ENCODE measurements around the gene SRPX. TPM values are rescaled to one million over a fixed set of nuclear protein-coding genes. Genes with fewer than 3 reads are reported as not detected.

The SRPX gene
- total and polyA plus RNA-seq, 2 of the 4 experiments (the other 2 are of a cell fraction): 35.5 to 81.5 TPM

- TF ChIP-seq RCOR1 (IDR thresholded peaks at IDR 0.05; ENCODE audit: insufficient replicate concordance, low read length) (no peak), NFE2L2 (IDR thresholded peaks at IDR 0.05; ENCODE audit: low read depth, low read length) (no peak), POLR2A (IDR thresholded peaks at IDR 0.05; ENCODE audit: low read depth, low read length) (no peak)
Measured at GRCh38 chrX:38214551-38215531, 5.8 kb downstream of the SRPX start (continued).

- no peak overlapping the region for H3K14ac ChIP-seq (replicated peaks; ENCODE audit: low read depth, low read length)
- dilution Hi-C loops (cut with HindIII; ENCODE audit: low sequenced_read_pairs, unreplicated experiment): no loop called here
- no peak overlapping the region for H2BK5ac ChIP-seq (ENCODE audit: low read depth, low read length, poor library complexity, severe bottlenecking)
- no peak overlapping the region for H3K23ac ChIP-seq (ENCODE audit: low read depth, low read length)
- ATAC-seq (ENCODE audit: low read depth) (no peak), DNase-seq (no peak)
- H3K56ac ChIP-seq (ENCODE audit: extremely low read depth, insufficient read depth, low read length): no peak overlapping the region
- H3K79me1 ChIP-seq (ENCODE audit: low read depth in 1 of 2, low read length in 2 of 2): peaks cover 2 to 27% of the 10 kb centered on the region in 2 experiments; a peak in 2 of 4 replicates
- no peak overlapping the region for H4K5ac ChIP-seq (ENCODE audit: low read depth, low read length)
- H2AK9ac ChIP-seq (replicated peaks; ENCODE audit: low read depth, low read length, poor library complexity): no peak overlapping the region
- no peak overlapping the region for H4K91ac ChIP-seq (ENCODE audit: insufficient read depth, low read depth, low read length)
- no peak overlapping the region for H2BK120ac ChIP-seq (ENCODE audit: low read depth, low read length)
- H2AFZ ChIP-seq (replicated peaks; ENCODE audit: low read length, poor library complexity): no peak overlapping the region
- WGBS, 2 experiments (ENCODE audit: extremely low coverage in 2 of 2, insufficient read length in 1 of 2): no CpG with 5 or more reads among the region's 1 CpG
- no peak overlapping the region for H3K27ac ChIP-seq (ENCODE audit: insufficient read depth, low read length)
- in situ Hi-C loops (cut with MboI; ENCODE audit: low sequenced_read_pairs): no loop called here
- no peak overlapping the region for H2AK5ac ChIP-seq (ENCODE audit: low read depth, low read length)
- intact Hi-C loops (cut with micrococcal nuclease): no loop called here
- H3K4me1 ChIP-seq (ENCODE audit: control insufficient read depth, insufficient read depth, low read length): peaks cover 3% of the 10 kb centered on the region
- H2BK20ac ChIP-seq (ENCODE audit: low read depth, low read length): no peak overlapping the region
- no peak overlapping the region for H3K4me3 ChIP-seq (ENCODE audit: insufficient read depth, low read depth, low read length)
- no peak overlapping the region for H3K4me2 ChIP-seq (ENCODE audit: low read depth, low read length)
- POLR2A ChIA-PET (ENCODE audit: unreplicated experiment): no interaction called here
- no peak overlapping the region for H3K18ac ChIP-seq (ENCODE audit: low read depth, low read length)
- H3K27me3 ChIP-seq (ENCODE audit: control insufficient read depth, insufficient read depth, low read length): peaks cover 3% of the 10 kb centered on the region; the same call in 1 of the 2 replicates
- no peak overlapping the region for H3K9ac ChIP-seq (ENCODE audit: low read depth, low read length)
- H3K9me1 ChIP-seq (ENCODE audit: insufficient read depth, low read length): peaks cover 11% of the 10 kb centered on the region
- no peaks in the 10 kb centered on the region for H3K36me3 ChIP-seq (ENCODE audit: control insufficient read depth, insufficient read depth, low read length)
- no peak for TF ChIP-seq CHD1 (IDR thresholded peaks at IDR 0.05; ENCODE audit: low read depth, low read length)
- no peak for TF ChIP-seq CEBPB (IDR thresholded peaks at IDR 0.05; ENCODE audit: low read depth, low read length)
- no peak for TF ChIP-seq POLR2A (IDR thresholded peaks at IDR 0.05; ENCODE audit: low read depth, low read length)
- no peak for TF ChIP-seq BHLHE40 (IDR thresholded peaks at IDR 0.05; ENCODE audit: low read depth, low read length)
- no peak for TF ChIP-seq RCOR1 (IDR thresholded peaks at IDR 0.05; ENCODE audit: insufficient replicate concordance, low read length)
- no peak for TF ChIP-seq FOS (IDR thresholded peaks at IDR 0.05; ENCODE audit: low read depth, low read length)
- TF ChIP-seq MXI1 (IDR thresholded peaks at IDR 0.05; ENCODE audit: borderline replicate concordance, low read depth, low read length): no peak
- TF ChIP-seq MAZ (IDR thresholded peaks at IDR 0.05; ENCODE audit: borderline replicate concordance, low read depth, low read length): no peak
- TF ChIP-seq MAFK (IDR thresholded peaks at IDR 0.05; ENCODE audit: low read depth, low read length): no peak
- CTCF ChIA-PET: no interaction called here
- H3K4ac ChIP-seq (ENCODE audit: low read depth, low read length): no peak overlapping the region
- BruUV-seq (replicated peaks): no TSS peak
- H4K20me1 ChIP-seq (ENCODE audit: insufficient read depth, low read length): peaks cover 4% of the 10 kb centered on the region; the same call in 1 of the 2 replicates
- H4K8ac ChIP-seq (ENCODE audit: low read depth in 2 of 2, low read length in 2 of 2): no peak overlapping the region
- no peaks in the 10 kb centered on the region for H3K9me3 ChIP-seq (ENCODE audit: control insufficient read depth, insufficient read depth, low read length)
- no peak overlapping the region for H2BK15ac ChIP-seq (ENCODE audit: low read depth, low read length)
Measured at GRCh38 chrX:38214044-38214443, 6.6 kb downstream of the SRPX start.

Measured in IMR-90 (cell line).